ENCODE results near the gene AIMP1. TPM values are rescaled to one million over a fixed set of nuclear protein-coding genes. Genes with fewer than 3 reads are reported as not detected.
A peak's percentile ranks its signal among the peaks of the same experiment; 100 is the strongest.

AIMP1 gene
- total RNA-seq, 3 donors from 2014 or later, result 42.6 to 51.9 (median 46.9) TPM

DNA sequence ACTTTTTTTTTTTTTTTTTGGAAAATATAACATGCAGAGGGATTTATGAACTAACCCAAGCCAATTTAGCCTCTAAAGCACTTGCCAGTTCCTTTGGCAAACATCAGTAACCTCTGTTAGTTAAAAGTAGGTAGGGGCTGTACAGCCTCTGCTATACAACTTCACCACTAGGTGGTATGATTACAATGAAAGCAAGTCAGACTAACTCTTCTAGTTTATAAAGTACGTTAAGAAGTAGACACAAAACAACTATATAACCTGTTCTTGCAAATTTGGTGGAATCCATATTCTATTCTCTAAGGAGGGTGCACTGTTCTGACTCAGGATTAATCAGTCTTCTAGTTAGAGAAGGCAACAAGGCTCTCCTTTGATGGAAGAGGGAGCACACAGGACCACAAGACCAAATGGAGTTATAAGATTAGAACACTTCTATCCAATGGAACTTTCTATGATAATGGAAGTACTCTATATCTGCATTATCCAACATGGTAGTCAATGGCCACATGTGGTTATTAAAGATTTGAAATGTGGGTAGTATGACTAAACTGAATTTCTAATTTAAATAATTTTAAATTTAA lies 12.8 kb downstream of the AIMP1 start:
- peaks cover 8% of the 10 kb centered on the region for H3K36me3 ChIP-seq (ENCODE audit: low read depth)
- intact Hi-C loops (cut with DNase I, micrococcal nuclease), result no loop called here
- ATAC-seq (peak; percentile 75), DNase-seq (no peak)
- TF ChIP-seq CTCF (IDR thresholded peaks at IDR 0.05), result no peak
- H3K4me1 ChIP-seq (ENCODE audit: low read depth), result no peaks in the 10 kb centered on the region
- no peaks in the 10 kb centered on the region for H3K9me3 ChIP-seq
- no peak overlapping the region for H3K4me3 ChIP-seq

GRCh38 chr4:106333186-106333585 lies 16.8 kb downstream of the AIMP1 start:
- ATAC-seq (no peak), DNase-seq (no peak)
- intact Hi-C loops (cut with DNase I, micrococcal nuclease), result no loop called here

GRCh38 chr4:106334741-106335470 lies 18.6 kb downstream of the AIMP1 start:
- TF ChIP-seq CTCF (IDR thresholded peaks at IDR 0.05), result no peak
- no peak overlapping the region for H3K4me3 ChIP-seq
- peaks cover 10% of the 10 kb centered on the region for H3K36me3 ChIP-seq (ENCODE audit: low read depth)
- intact Hi-C loops (cut with DNase I, micrococcal nuclease), result no loop called here
- ATAC-seq (no peak), DNase-seq (no peak)
- no peaks in the 10 kb centered on the region for H3K4me1 ChIP-seq (ENCODE audit: low read depth)
- peaks cover 3% of the 10 kb centered on the region for H3K9me3 ChIP-seq

More at GRCh38 chr4:106333186-106333585, 16.8 kb downstream of the AIMP1 start:
- TF ChIP-seq CTCF (IDR thresholded peaks at IDR 0.05), result no peak
- Histone ChIP-seq H3K4me3 (no peak overlapping the region), H3K9me3 (peaks cover 3% of the 10 kb centered on the region), H3K4me1 (ENCODE audit: low read depth) (no peaks in the 10 kb centered on the region), H3K36me3 (ENCODE audit: low read depth) (peaks cover 10% of the 10 kb centered on the region)

GRCh38 chr4:106336618-106337017 lies 20.3 kb downstream of the AIMP1 start:
- H3K9me3 ChIP-seq, result peaks cover 3% of the 10 kb centered on the region
- no peaks in the 10 kb centered on the region for H3K4me1 ChIP-seq (ENCODE audit: low read depth)
- H3K4me3 ChIP-seq, result no peak overlapping the region
- DNase-seq, result no peak
- TF ChIP-seq CTCF (IDR thresholded peaks at IDR 0.05), result no peak
- ATAC-seq, result no peak
- intact Hi-C loops (cut with DNase I, micrococcal nuclease), result no loop called here
- peaks cover 7% of the 10 kb centered on the region for H3K36me3 ChIP-seq (ENCODE audit: low read depth)

- intact Hi-C loops (cut with DNase I, micrococcal nuclease), result no loop called here
- no peak for ATAC-seq
- DNase-seq, result no peak
- no peak for TF ChIP-seq CTCF (IDR thresholded peaks at IDR 0.05)
- H3K4me1 ChIP-seq (ENCODE audit: low read depth), result no peaks in the 10 kb centered on the region
- no peak overlapping the region for H3K4me3 ChIP-seq
- H3K36me3 ChIP-seq (ENCODE audit: low read depth), result peaks cover 5% of the 10 kb centered on the region
- H3K9me3 ChIP-seq, result peaks cover 3% of the 10 kb centered on the region
These were observed 21.6 kb downstream of the AIMP1 start for GRCh38 chr4:106337916-106338315.

Measured in mucosa of descending colon (tissue), 3 donors.